GM04503 (cell line): ENCODE data around the gene C7.
"Not testable (repeated sequence)": the region's sequence is repeated elsewhere in the genome, so short reads cannot be mapped to it uniquely, and the experiment has no call there.

ENCODE experiments used
- DNase-seq: peaks from one replicate; pipeline ENCODE4 v3.0.0-alpha.2; 2012; ENCODE audit warnings: low read depth

The C7 gene

GRCh38 chr5:40909264-40909663 lies at the start of gene C7:
C7 (plus strand) TSS chr5:40909497; CDS start chr5:40909611, 114 bp downstream.
- DNase-seq: no peak

- no peak for DNase-seq
Observed at GRCh38 chr5:40860711-40861110, 48.6 kb upstream of the C7 start.

GRCh38 chr5:40865004-40865403 lies 44.3 kb upstream of the C7 start:
- DNase-seq: not testable (repeated sequence)

DNA sequence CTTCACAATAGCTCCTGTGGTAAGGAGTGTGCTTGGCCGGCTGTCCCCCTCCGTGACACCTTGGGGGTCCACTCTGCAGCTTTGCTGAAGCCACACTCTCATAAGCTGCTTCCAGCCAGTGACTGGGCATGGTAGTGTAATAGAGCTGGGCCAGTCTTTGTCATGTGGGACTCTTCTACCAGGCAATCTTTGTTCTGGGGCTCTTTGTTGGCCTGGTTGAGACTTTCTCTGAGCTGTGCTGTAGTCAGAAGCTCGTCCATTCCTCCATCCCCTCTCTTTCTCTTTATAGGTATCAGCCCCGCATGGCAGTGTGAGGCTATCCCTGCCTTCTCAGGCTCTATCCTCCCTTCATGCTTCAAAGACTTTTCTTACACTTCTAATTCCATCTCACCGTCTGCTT lies 42.5 kb upstream of the C7 start:
- DNase-seq: no peak

GRCh38 chr5:40869384-40869783 lies 39.9 kb upstream of the C7 start:
- no peak for DNase-seq

DNA sequence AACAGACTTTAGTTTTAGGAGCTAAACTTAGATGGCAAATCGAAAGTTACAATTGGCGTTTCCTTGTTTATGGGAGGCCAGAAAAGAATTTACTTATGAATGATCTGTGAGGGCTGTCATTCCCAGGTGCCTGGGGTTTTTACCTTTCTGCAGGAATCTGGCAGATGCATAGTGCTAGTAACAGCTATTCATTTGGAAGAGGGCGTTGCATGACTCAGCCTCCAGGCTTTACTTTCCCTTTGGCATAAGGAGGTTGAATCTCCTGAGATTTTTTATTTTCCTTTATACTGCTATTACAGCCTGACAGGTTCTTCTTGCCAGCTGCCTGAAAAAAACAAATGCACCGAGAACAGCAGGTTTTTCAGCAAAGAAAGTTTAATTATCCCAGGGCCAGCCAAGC lies 38.1 kb upstream of the C7 start:
- DNase-seq: no peak

GRCh38 chr5:40872253-40872652 lies 37.0 kb upstream of the C7 start:
- not testable (repeated sequence) for DNase-seq

DNA sequence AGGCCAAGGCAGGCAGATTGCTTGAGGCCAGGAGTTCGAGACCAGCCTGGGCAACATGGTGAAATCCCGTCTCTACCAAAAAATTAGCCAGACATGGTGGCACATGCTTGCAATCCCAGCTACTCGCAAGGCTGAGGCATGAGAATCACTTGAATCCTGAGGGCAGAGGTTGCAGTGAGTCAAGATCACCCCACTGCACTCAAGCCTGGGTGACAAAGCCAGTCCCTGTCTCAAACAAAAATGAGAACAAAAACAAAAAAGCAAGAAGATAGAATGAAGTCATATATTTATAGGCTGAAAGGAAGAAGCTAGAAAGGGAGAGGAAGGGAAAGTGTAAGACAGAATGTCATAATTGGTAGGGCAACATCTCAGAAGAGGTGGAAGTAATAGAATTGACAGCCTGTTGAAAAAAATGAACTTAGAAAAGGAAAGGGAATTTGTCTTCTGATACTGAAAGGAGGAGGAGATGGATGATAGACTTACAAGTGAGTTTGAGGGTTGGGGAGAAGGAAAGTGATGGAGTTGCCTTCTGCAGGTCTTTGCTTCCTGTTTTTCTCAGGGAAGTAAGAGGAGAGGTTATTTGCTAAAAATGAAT lies 35.9 kb upstream of the C7 start:
- DNase-seq: no peak

DNA sequence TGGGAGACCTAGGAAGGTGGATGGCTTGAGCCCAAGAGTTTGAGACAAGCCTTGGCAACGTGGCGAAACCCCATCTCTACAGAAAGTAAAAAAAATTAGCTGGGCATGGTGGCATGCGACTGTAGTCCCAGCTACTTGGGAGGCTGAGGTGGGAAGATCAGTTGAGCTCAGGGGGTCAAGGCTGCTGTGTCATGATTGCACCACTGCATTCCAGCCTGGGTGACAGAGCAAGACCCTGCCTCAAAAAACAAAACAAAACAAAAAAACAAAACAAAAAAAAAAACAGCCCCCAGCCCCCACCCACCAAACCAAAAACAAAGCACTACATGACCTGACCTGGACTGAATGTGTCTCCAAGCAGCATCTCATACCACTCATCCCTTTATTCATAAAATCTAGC lies 33.3 kb upstream of the C7 start:
- no peak for DNase-seq

- DNase-seq: no peak
Observed at GRCh38 chr5:40877371-40877988, 31.8 kb upstream of the C7 start.

GRCh38 chr5:40879163-40879942 lies 29.9 kb upstream of the C7 start:
- DNase-seq: no peak

- DNase-seq: no peak
Observed at GRCh38 chr5:40882291-40882690, 27.0 kb upstream of the C7 start.

- not testable (repeated sequence) for DNase-seq
Observed at GRCh38 chr5:40883051-40883450, 26.2 kb upstream of the C7 start.

- DNase-seq: not testable (repeated sequence)
Observed at GRCh38 chr5:40895440-40896425, 13.6 kb upstream of the C7 start.

GRCh38 chr5:40904205-40904993 lies 4.9 kb upstream of the C7 start:
- DNase-seq: peak; percentile 3

- DNase-seq: no peak
Observed at GRCh38 chr5:40904994-40905306, 4.3 kb upstream of the C7 start.

GRCh38 chr5:40906351-40906751 lies 2.9 kb upstream of the C7 start:
- DNase-seq: no peak

- no peak for DNase-seq
Observed at GRCh38 chr5:40909723-40910122, 426 bp downstream of the C7 start.

GRCh38 chr5:40911266-40911665 lies 2.0 kb downstream of the C7 start:
- DNase-seq: no peak

DNA sequence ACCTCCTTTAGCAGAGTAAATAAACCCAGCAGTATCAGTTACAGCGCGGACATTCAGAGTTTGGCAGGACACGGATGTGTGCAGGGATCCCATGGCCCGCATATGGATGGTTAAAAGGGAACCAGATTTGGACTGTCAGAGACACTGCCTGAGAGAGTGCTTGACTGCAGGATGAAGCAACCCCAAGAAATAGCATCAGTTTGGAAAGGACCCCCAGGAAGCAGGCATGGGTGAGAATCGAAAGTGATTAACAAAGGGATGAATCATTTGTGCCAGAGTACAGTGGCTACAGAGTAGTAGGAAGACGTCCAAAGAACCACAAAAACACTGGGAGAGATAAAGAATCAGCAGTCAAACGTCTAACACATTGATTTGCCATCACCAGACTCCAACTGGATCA lies 5.5 kb downstream of the C7 start:
- DNase-seq: no peak

DNA sequence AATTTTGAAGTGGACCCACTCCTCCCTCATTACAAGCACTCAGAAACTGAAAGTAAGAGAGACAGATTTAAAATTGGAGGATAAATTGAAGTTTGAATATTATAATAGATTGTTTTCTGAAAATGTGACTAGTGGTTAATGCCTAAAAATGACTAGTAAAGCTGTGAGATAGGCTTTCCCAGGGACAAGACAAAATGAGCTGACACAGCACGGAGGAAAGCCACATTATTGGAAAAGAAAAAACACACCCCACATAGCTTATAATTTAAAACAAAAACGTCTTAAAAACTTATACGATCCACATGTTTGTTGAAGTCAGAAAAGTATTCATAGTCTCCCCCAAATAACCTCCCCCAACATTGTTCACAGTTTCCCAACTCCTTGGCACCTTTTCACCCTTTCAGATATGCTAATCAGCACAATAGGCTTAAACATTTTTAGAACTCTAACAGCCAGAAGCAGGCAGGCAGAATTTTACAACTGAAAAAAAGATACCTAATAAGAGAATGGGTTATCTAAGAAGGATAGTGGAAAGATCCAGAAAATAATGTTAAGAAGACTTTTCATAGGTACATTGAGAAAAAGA lies 6.1 kb downstream of the C7 start:
- DNase-seq: no peak
